Gastroesophageal sphincter (tissue), 3 donors: Measurements from ENCODE around the gene PLAC8L1.

ENCODE experiments used
- CTCF ChIP-seq, 4 experiments: fragments of 200-600 bp in 2 of 4; fragments of 450-650 bp in 2 of 4; sonication (generic) in 1 of 4; IDR thresholded peaks; one replicate each; pipeline ENCODE4 v1.5.1; 2017 to 2019; ENCODE audit warnings: antibody characterized with exemption in 4 of 4, mild to moderate bottlenecking in 2 of 4, moderate library complexity in 2 of 4
- POLR2A ChIP-seq, 2 donors: fragments of 450-650 bp; IDR thresholded peaks; one replicate each; pipeline ENCODE4 v1.6.1; 2017; ENCODE audit warnings: antibody characterized with exemption in 2 of 2, mild to moderate bottlenecking in 2 of 2, moderate library complexity in 1 of 2

- no peak for TF ChIP-seq CTCF (IDR thresholded peaks at IDR 0.05)
- TF ChIP-seq POLR2A (IDR thresholded peaks at IDR 0.05), result no peak
Measured at GRCh38 chr5:146039420-146039819, 66.0 kb downstream of the PLAC8L1 start.
